ENCODE measurements around the gene CFAP53.
"Not testable (repeated sequence)": the region's sequence is repeated elsewhere in the genome, so short reads cannot be mapped to it uniquely, and the experiment has no call there.

The CFAP53 gene

GRCh38 chr18:50266248-50266704 is at the start of gene CFAP53:
Gene CFAP53, minus strand, starts transcription at chr18:50266495. Its CDS starts 91 bp downstream, at chr18:50266404.
- DNase-seq (ENCODE audit: low spot score) = peak; percentile 92

GRCh38 chr18:50315100-50315871 is 49.0 kb upstream of the CFAP53 start:
- DNase-seq (ENCODE audit: low spot score) = no peak

- no peak for DNase-seq (ENCODE audit: low spot score)
Observed at GRCh38 chr18:50313873-50314460, 47.7 kb upstream of the CFAP53 start.

- no peak for DNase-seq (ENCODE audit: low spot score)
Observed at GRCh38 chr18:50313031-50313607, 46.8 kb upstream of the CFAP53 start.

- no peak for DNase-seq (ENCODE audit: low spot score)
Observed at GRCh38 chr18:50312296-50313030, 46.2 kb upstream of the CFAP53 start.

- no peak for DNase-seq (ENCODE audit: low spot score)
Observed at GRCh38 chr18:50311650-50312049, 45.4 kb upstream of the CFAP53 start.

- no peak for DNase-seq (ENCODE audit: low spot score)
Observed at GRCh38 chr18:50310080-50310479, 43.8 kb upstream of the CFAP53 start.

GRCh38 chr18:50308851-50309250 is 42.6 kb upstream of the CFAP53 start:
- not testable (repeated sequence) for DNase-seq (ENCODE audit: low spot score)

- peak; percentile 89 for DNase-seq (ENCODE audit: low spot score)
Observed at GRCh38 chr18:50307738-50308470, 41.6 kb upstream of the CFAP53 start.

GRCh38 chr18:50307400-50307737 is 41.1 kb upstream of the CFAP53 start:
- no peak for DNase-seq (ENCODE audit: low spot score)

GRCh38 chr18:50306944-50307343 is 40.6 kb upstream of the CFAP53 start:
- no peak for DNase-seq (ENCODE audit: low spot score)

- no peak for DNase-seq (ENCODE audit: low spot score)
Observed at GRCh38 chr18:50301074-50301473, 34.8 kb upstream of the CFAP53 start.

- DNase-seq (ENCODE audit: low spot score) = no peak
Observed at GRCh38 chr18:50299626-50300388, 33.5 kb upstream of the CFAP53 start.

- DNase-seq (ENCODE audit: low spot score) = no peak
Observed at GRCh38 chr18:50298443-50299284, 32.4 kb upstream of the CFAP53 start.

- no peak for DNase-seq (ENCODE audit: low spot score)
Observed at GRCh38 chr18:50297621-50298442, 31.5 kb upstream of the CFAP53 start.

- no peak for DNase-seq (ENCODE audit: low spot score)
Observed at GRCh38 chr18:50293039-50293438, 26.7 kb upstream of the CFAP53 start.

- no peak for DNase-seq (ENCODE audit: low spot score)
Observed at GRCh38 chr18:50289108-50289443, 22.8 kb upstream of the CFAP53 start.

GRCh38 chr18:50288348-50289107 is 22.2 kb upstream of the CFAP53 start:
- not testable (repeated sequence) for DNase-seq (ENCODE audit: low spot score)

All from HuH-7 (cell line).